ENCODE measurements around the gene SLC43A2. TPM values are rescaled to one million over a fixed set of nuclear protein-coding genes. Genes with fewer than 3 reads are reported as not detected.

Gene SLC43A2
- total RNA-seq, 1 donor from 2014 or later = 21.9 TPM

GRCh38 chr17:1562176-1562643 lies 66.4 kb downstream of the SLC43A2 start:
- DNase-seq (ENCODE audit: low spot score, unreplicated experiment) = peak; percentile 35
- Mint-ChIP-seq H3K27me3 (peaks cover 14% of the 10 kb centered on the region), H3K4me3 (ENCODE audit: low read depth) (peak overlapping the region; percentile 47), H3K4me1 (ENCODE audit: low read depth) (peaks cover 23% of the 10 kb centered on the region), H3K9me3 (ENCODE audit: low read depth) (no peaks in the 10 kb centered on the region), H3K27ac (no peak overlapping the region), H3K36me3 (ENCODE audit: insufficient read depth) (no peaks in the 10 kb centered on the region)
- no peak for TF ChIP-seq CTCF (IDR thresholded peaks at IDR 0.05; ENCODE audit: unreplicated experiment)

GRCh38 chr17:1561420-1562175 lies 67.0 kb downstream of the SLC43A2 start:
- peak overlapping the region; percentile 85 for H3K4me3 Mint-ChIP-seq (ENCODE audit: low read depth)
- peak; percentile 45 for TF ChIP-seq CTCF (IDR thresholded peaks at IDR 0.05; ENCODE audit: unreplicated experiment)

GRCh38 chr17:1560858-1561355 lies 67.7 kb downstream of the SLC43A2 start:
- Mint-ChIP-seq H3K27ac (peak overlapping the region; percentile 94), H3K4me3 (ENCODE audit: low read depth) (peak overlapping the region; percentile 85), H3K36me3 (ENCODE audit: insufficient read depth) (no peaks in the 10 kb centered on the region), H3K4me1 (ENCODE audit: low read depth) (peaks cover 23% of the 10 kb centered on the region), H3K9me3 (ENCODE audit: low read depth) (no peaks in the 10 kb centered on the region), H3K27me3 (peaks cover 10% of the 10 kb centered on the region)
- no peak for DNase-seq (ENCODE audit: low spot score, unreplicated experiment)
- TF ChIP-seq CTCF (IDR thresholded peaks at IDR 0.05; ENCODE audit: unreplicated experiment) = no peak

More at GRCh38 chr17:1561420-1562175, 67.0 kb downstream of the SLC43A2 start:
- no peaks in the 10 kb centered on the region for H3K36me3 Mint-ChIP-seq (ENCODE audit: insufficient read depth)
- H3K27ac Mint-ChIP-seq = peak overlapping the region; percentile 94
- no peaks in the 10 kb centered on the region for H3K9me3 Mint-ChIP-seq (ENCODE audit: low read depth)
- peak; percentile 42 for DNase-seq (ENCODE audit: low spot score, unreplicated experiment)
- peaks cover 12% of the 10 kb centered on the region for H3K27me3 Mint-ChIP-seq
- H3K4me1 Mint-ChIP-seq (ENCODE audit: low read depth) = peaks cover 23% of the 10 kb centered on the region

GRCh38 chr17:1560101-1560857 lies 68.4 kb downstream of the SLC43A2 start:
- H3K4me1 Mint-ChIP-seq (ENCODE audit: low read depth) = peaks cover 23% of the 10 kb centered on the region
- peak overlapping the region; percentile 85 for H3K4me3 Mint-ChIP-seq (ENCODE audit: low read depth)
- H3K27ac Mint-ChIP-seq = peak overlapping the region; percentile 8
- H3K9me3 Mint-ChIP-seq (ENCODE audit: low read depth) = no peaks in the 10 kb centered on the region
- no peak for TF ChIP-seq CTCF (IDR thresholded peaks at IDR 0.05; ENCODE audit: unreplicated experiment)
- H3K27me3 Mint-ChIP-seq = peaks cover 7% of the 10 kb centered on the region
- H3K36me3 Mint-ChIP-seq (ENCODE audit: insufficient read depth) = no peaks in the 10 kb centered on the region
- no peak for DNase-seq (ENCODE audit: low spot score, unreplicated experiment)

Measured in progenitor cell of endocrine pancreas (in vitro differentiated cells).